HepG2 (cell line): ENCODE measurements around the gene SPAG9. TPM values are rescaled to one million over a fixed set of nuclear protein-coding genes. Genes with fewer than 3 reads are reported as not detected.

Experiments
- ARNT2 ChIP-seq: sonication (generic); formaldehyde crosslinking; IDR thresholded peaks from 2 replicates; pipeline ENCODE4 v1.8.0; 2022; ENCODE audit warnings: mild to moderate bottlenecking, low read depth, missing genetic modification reagents, moderate library complexity
- IRX3 ChIP-seq: sonication (generic); formaldehyde crosslinking; IDR thresholded peaks from 2 replicates; pipeline ENCODE4 v1.8.1; 2023; ENCODE audit warnings: mild to moderate bottlenecking, low read depth, missing genetic modification reagents, borderline replicate concordance
- RFX1 ChIP-seq: fragments of 450-650 bp; IDR thresholded peaks from 2 replicates; pipeline ENCODE4 v1.6.1; 2017
- STAG1 ChIP-seq: sonication (generic); formaldehyde crosslinking; IDR thresholded peaks from 2 replicates; pipeline ENCODE4 v1.4.0; 2020; ENCODE audit warnings: missing genetic modification reagents
- ZBTB20 ChIP-seq: sonication (generic); formaldehyde crosslinking; IDR thresholded peaks from 2 replicates; pipeline ENCODE4 v1.8.1; 2023; ENCODE audit warnings: missing genetic modification reagents, low read depth, mild to moderate bottlenecking, borderline replicate concordance
- ZNF12 ChIP-seq: sonication (generic); formaldehyde crosslinking; IDR thresholded peaks from 2 replicates; pipeline ENCODE4 v1.5.0; 2020; ENCODE audit warnings: missing genetic modification reagents
- ZNF598 ChIP-seq: sonication (generic); formaldehyde crosslinking; IDR thresholded peaks from 2 replicates; pipeline ENCODE4 v1.5.1; 2020; ENCODE audit warnings: mild to moderate bottlenecking, missing genetic modification reagents, borderline replicate concordance
- ZNF616 ChIP-seq: sonication (generic); formaldehyde crosslinking; IDR thresholded peaks from 2 replicates; pipeline ENCODE4 v1.5.0; 2020; ENCODE audit warnings: low read depth, mild to moderate bottlenecking, missing genetic modification reagents
- ZNF672 ChIP-seq: sonication (generic); formaldehyde crosslinking; IDR thresholded peaks from 2 replicates; pipeline ENCODE4 v1.8.1; 2022; ENCODE audit warnings: missing genetic modification reagents
- ZSCAN12 ChIP-seq: sonication (generic); formaldehyde crosslinking; IDR thresholded peaks from 2 replicates; pipeline ENCODE4 v1.9.0; 2021; ENCODE audit warnings: mild to moderate bottlenecking, missing genetic modification reagents
- polyA plus RNA-seq, 8 experiments: library from polyadenylated mRNA; depleted of rRNA in 3 of 8; stranded (reverse) in 7 of 8; unstranded in 1 of 8; fragments of >200 nt; fragmentation: Illumina TruSeq in 4 of 8; extraction: Trizol in 4 of 8; gene quantifications; 2 replicates each; pipeline versions ENCODE4 v1.2.1 to v1.2.3, GENCODE V29; 2011 to 2016; ENCODE audit warnings: low read depth in 4 of 8, missing spikeins in 1 of 8, mixed read lengths in 1 of 8; ENCODE audit not compliant: insufficient read depth in 1 of 8
- total RNA-seq, 5 experiments: library from RNA; depleted of rRNA; stranded (reverse); fragments of >200 nt; fragmentation: Illumina TruSeq; extraction: Trizol; gene quantifications; 2 replicates each; pipeline ENCODE4 v1.2.3, GENCODE V29; 2016; ENCODE audit warnings: low read depth in 1 of 5
- TF ChIP-seq, protein P1 (sequence below): sonication (generic); formaldehyde crosslinking; IDR thresholded peaks from 2 replicates; pipeline ENCODE4 v1.9.0; 2021; ENCODE audit warnings: missing genetic modification reagents, mild to moderate bottlenecking, borderline replicate concordance
- TF ChIP-seq, protein P2 (sequence below): IDR thresholded peaks from 2 replicates; pipeline ENCODE4 v1.6.1; 2016; ENCODE audit warnings: low read depth
- TF ChIP-seq, protein P3 (sequence below): sonication (generic); formaldehyde crosslinking; IDR thresholded peaks from 2 replicates; pipeline ENCODE4 v1.5.0; 2020; ENCODE audit warnings: mild to moderate bottlenecking, missing genetic modification reagents, borderline replicate concordance
- TF ChIP-seq, protein P4 (sequence below): sonication (generic); formaldehyde crosslinking; conservative IDR thresholded peaks from 2 replicates; pipeline ENCODE4 v1.4.0; 2020; ENCODE audit warnings: mild to moderate bottlenecking, missing genetic modification reagents, moderate library complexity

SPAG9 gene
- total and polyA plus RNA-seq, 2 of the 13 experiments (the other 11 are each of a cell fraction or from before 2014, with no cell fraction given), result 43.2 to 78.6 TPM

DNA sequence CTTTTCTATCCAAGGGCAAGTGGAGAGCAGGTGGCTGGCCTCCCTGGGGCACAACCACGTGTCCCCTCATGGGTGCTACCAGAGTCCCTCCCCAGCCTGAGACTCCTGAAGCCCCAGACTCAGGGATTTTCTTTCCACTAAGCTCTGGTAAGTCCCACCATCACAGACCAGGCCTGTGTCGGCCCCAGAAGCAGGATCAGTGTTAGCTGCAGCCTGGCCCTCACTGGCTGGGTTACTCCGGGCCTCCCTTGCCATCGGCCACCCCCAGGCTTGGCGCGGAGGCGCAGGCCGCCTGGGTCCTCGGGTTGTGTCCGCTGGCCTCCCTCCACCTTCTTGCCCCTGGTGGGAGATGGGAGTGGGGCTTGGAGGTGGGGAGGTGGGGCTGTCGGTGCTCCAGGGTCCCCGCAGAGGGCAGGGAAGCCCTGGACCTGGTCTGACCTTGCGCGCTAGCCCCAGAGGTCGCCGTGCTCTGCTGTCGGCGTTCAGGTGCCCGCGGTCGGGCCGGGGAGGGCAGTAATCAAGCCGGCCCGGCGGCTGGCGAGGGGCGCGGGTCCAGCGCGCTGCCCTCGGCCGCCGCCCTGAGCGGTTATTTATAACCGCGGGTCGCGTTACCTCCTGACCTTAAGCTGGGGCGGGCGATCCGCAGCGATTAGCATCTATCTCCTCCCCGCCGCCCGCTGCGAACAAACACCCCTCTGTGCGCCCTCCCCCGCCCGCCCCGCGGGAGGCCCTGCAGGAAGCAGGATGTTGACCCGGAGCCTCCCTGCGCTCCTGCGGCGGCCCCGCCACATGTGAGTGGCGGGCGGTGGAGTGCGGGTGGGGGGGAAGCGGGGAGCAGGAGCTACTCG is 176.4 kb downstream of the SPAG9 start (continued):
- TF ChIP-seq, protein P1, sequence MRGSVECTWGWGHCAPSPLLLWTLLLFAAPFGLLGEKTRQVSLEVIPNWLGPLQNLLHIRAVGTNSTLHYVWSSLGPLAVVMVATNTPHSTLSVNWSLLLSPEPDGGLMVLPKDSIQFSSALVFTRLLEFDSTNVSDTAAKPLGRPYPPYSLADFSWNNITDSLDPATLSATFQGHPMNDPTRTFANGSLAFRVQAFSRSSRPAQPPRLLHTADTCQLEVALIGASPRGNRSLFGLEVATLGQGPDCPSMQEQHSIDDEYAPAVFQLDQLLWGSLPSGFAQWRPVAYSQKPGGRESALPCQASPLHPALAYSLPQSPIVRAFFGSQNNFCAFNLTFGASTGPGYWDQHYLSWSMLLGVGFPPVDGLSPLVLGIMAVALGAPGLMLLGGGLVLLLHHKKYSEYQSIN (CRISPR knock-in tag), result no peak
- peak; percentile 66 for TF ChIP-seq ZSCAN12 (CRISPR knock-in tag)
- no peak; the same call in 1 of the 2 replicates for TF ChIP-seq ZNF12 (CRISPR knock-in tag)
- TF ChIP-seq STAG1 (CRISPR knock-in tag), result peak; percentile 31
- TF ChIP-seq, protein P2, sequence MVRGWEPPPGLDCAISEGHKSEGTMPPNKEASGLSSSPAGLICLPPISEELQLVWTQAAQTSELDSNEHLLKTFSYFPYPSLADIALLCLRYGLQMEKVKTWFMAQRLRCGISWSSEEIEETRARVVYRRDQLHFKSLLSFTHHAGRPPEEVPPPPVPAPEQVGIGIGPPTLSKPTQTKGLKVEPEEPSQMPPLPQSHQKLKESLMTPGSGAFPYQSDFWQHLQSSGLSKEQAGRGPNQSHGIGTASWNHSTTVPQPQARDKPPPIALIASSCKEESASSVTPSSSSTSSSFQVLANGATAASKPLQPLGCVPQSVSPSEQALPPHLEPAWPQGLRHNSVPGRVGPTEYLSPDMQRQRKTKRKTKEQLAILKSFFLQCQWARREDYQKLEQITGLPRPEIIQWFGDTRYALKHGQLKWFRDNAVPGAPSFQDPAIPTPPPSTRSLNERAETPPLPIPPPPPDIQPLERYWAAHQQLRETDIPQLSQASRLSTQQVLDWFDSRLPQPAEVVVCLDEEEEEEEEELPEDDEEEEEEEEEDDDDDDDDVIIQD (CRISPR knock-in tag), result peak; percentile 72
- peak; percentile 95 for TF ChIP-seq ZNF616
- peak; percentile 95; the same call in 1 of the 2 replicates for TF ChIP-seq ZNF598 (CRISPR knock-in tag)
- no peak for TF ChIP-seq ZNF672 (CRISPR knock-in tag)
- no peak for TF ChIP-seq RFX1
- peak; percentile 84 for TF ChIP-seq IRX3 (CRISPR knock-in tag)
- TF ChIP-seq ZBTB20 (CRISPR knock-in tag), result peak; percentile 89
- TF ChIP-seq ARNT2, result peak; percentile 92; the same call in 1 of the 2 replicates
- TF ChIP-seq, protein P3, sequence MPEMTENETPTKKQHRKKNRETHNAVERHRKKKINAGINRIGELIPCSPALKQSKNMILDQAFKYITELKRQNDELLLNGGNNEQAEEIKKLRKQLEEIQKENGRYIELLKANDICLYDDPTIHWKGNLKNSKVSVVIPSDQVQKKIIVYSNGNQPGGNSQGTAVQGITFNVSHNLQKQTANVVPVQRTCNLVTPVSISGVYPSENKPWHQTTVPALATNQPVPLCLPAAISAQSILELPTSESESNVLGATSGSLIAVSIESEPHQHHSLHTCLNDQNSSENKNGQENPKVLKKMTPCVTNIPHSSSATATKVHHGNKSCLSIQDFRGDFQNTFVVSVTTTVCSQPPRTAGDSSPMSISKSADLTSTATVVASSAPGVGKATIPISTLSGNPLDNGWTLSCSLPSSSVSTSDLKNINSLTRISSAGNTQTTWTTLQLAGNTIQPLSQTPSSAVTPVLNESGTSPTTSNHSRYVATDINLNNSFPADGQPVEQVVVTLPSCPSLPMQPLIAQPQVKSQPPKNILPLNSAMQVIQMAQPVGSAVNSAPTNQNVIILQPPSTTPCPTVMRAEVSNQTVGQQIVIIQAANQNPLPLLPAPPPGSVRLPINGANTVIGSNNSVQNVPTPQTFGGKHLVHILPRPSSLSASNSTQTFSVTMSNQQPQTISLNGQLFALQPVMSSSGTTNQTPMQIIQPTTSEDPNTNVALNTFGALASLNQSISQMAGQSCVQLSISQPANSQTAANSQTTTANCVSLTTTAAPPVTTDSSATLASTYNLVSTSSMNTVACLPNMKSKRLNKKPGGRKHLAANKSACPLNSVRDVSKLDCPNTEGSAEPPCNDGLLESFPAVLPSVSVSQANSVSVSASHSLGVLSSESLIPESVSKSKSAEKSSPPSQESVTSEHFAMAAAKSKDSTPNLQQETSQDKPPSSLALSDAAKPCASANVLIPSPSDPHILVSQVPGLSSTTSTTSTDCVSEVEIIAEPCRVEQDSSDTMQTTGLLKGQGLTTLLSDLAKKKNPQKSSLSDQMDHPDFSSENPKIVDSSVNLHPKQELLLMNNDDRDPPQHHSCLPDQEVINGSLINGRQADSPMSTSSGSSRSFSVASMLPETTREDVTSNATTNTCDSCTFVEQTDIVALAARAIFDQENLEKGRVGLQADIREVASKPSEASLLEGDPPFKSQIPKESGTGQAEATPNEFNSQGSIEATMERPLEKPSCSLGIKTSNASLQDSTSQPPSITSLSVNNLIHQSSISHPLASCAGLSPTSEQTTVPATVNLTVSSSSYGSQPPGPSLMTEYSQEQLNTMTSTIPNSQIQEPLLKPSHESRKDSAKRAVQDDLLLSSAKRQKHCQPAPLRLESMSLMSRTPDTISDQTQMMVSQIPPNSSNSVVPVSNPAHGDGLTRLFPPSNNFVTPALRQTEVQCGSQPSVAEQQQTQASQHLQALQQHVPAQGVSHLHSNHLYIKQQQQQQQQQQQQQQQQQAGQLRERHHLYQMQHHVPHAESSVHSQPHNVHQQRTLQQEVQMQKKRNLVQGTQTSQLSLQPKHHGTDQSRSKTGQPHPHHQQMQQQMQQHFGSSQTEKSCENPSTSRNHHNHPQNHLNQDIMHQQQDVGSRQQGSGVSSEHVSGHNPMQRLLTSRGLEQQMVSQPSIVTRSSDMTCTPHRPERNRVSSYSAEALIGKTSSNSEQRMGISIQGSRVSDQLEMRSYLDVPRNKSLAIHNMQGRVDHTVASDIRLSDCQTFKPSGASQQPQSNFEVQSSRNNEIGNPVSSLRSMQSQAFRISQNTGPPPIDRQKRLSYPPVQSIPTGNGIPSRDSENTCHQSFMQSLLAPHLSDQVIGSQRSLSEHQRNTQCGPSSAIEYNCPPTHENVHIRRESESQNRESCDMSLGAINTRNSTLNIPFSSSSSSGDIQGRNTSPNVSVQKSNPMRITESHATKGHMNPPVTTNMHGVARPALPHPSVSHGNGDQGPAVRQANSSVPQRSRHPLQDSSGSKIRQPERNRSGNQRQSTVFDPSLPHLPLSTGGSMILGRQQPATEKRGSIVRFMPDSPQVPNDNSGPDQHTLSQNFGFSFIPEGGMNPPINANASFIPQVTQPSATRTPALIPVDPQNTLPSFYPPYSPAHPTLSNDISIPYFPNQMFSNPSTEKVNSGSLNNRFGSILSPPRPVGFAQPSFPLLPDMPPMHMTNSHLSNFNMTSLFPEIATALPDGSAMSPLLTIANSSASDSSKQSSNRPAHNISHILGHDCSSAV (CRISPR knock-in tag), result no peak; the same call in 1 of the 2 replicates
- TF ChIP-seq, protein P4, sequence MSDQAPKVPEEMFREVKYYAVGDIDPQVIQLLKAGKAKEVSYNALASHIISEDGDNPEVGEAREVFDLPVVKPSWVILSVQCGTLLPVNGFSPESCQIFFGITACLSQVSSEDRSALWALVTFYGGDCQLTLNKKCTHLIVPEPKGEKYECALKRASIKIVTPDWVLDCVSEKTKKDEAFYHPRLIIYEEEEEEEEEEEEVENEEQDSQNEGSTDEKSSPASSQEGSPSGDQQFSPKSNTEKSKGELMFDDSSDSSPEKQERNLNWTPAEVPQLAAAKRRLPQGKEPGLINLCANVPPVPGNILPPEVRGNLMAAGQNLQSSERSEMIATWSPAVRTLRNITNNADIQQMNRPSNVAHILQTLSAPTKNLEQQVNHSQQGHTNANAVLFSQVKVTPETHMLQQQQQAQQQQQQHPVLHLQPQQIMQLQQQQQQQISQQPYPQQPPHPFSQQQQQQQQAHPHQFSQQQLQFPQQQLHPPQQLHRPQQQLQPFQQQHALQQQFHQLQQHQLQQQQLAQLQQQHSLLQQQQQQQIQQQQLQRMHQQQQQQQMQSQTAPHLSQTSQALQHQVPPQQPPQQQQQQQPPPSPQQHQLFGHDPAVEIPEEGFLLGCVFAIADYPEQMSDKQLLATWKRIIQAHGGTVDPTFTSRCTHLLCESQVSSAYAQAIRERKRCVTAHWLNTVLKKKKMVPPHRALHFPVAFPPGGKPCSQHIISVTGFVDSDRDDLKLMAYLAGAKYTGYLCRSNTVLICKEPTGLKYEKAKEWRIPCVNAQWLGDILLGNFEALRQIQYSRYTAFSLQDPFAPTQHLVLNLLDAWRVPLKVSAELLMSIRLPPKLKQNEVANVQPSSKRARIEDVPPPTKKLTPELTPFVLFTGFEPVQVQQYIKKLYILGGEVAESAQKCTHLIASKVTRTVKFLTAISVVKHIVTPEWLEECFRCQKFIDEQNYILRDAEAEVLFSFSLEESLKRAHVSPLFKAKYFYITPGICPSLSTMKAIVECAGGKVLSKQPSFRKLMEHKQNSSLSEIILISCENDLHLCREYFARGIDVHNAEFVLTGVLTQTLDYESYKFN (CRISPR knock-in tag), result peak; percentile 99
